HG02623 (cell line): ENCODE measurements around the gene DUSP10.

Source experiments
- ATAC-seq: cut with Tn5 transposase; IDR thresholded peaks from one replicate; pipeline ENCODE4 v1.9.1; 2021; ENCODE audit warnings: moderate library complexity; ENCODE audit not compliant: unreplicated experiment

DUSP10 gene

DNA sequence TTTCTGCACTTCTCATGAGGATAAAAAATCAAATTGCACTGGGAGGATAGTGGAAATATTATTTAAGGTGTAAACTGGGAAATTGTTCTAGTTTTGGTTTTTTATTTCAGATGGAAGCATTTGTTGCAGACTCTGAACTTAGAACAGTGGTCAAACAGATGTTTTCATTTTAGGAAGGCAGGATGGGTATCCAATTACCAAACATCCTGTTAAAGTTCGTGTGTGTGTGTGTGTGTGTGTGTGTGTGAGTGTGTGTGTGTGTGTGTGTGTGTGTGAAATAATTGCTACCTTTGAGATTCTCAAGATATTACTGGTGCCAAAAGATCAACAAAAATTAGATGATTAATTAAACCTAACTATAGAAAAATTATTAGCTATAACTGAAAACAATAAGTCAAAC lies 24.3 kb upstream of the DUSP10 start:
- no peak for ATAC-seq

DNA sequence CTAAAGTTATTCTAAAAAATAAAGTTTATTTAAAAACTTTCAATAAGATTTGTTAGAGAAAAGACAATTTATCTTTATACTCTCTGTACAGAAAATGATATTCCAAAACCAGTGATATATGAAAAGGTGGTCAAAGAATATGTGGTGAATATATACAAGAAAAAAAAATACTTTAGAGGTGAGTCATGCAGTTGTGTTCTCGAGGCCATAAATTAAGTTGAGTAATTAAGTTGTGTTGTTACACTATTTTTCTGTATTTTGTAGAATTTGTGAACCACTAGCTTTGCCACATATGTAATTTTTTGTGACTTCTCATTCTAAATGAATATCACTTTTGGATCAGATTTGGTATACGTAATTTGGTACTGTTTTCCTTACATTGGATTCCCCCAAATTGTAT lies 23.6 kb upstream of the DUSP10 start:
- no peak for ATAC-seq

DNA sequence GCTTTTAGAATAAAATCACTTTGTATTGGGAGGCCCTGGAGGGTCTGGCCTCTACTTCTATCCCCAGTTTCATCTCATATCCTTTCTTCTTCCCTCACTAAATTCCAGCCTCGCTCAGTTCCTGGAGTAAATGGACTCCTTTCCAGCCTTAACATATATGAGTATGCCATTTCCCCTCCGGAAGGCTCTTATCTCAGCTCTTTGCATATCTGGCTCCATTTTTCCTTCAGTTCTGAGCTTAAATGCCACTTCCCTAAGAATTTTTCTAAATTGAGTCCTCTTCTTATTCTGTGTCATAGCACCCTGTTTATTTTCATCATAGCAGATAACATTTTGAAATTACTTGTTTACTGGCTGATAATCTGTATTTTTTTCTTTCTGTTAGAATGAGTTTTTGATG lies 20.2 kb upstream of the DUSP10 start:
- ATAC-seq, result no peak

- peak; percentile 61 for ATAC-seq
These were observed 19.6 kb upstream of the DUSP10 start for GRCh38 chr1:221761354-221762002.

- no peak for ATAC-seq
These were observed 19.0 kb upstream of the DUSP10 start for GRCh38 chr1:221760911-221761310.

DNA sequence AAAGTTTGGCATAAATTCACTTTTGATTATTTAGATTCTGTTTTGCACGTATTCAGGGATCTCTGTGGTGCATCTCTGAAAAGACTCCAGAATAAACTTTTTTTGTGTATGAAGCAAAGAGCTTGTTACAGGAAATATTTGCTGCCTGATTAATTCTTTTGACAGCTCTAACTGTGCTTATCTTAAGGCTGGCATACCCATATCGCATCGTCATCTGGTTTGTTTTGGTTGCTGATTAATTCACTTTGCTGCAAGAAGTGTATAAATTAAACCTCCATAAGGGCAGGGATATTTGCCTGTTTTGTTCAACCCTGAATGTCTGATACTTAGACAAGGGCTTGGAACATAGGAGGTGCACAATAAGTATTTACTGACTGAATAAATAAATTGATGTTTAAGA lies 17.5 kb upstream of the DUSP10 start:
- ATAC-seq, result no peak

GRCh38 chr1:221758455-221758854 lies 16.6 kb upstream of the DUSP10 start:
- ATAC-seq, result no peak

- no peak for ATAC-seq
These were observed 15.1 kb upstream of the DUSP10 start for GRCh38 chr1:221756830-221757551.

DNA sequence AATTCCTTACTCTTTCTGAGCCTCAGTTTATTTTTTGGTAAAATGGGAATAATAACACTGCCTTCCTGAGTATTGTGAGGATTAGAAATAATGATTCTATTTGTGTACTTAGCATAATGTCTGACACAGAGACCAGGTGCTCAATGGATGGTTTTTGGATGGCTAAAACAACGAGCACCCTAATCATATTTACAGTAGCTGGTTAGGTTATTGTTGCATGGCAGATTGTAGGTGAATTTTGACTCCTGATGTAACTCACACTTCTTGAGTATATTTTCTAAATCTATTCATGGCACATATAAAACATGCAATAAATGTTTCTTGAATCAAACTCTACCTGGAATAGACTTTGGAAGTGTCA lies 11.9 kb upstream of the DUSP10 start:
- ATAC-seq, result peak; percentile 19

GRCh38 chr1:221751226-221751887 lies 9.5 kb upstream of the DUSP10 start:
- ATAC-seq, result no peak

GRCh38 chr1:221748981-221749380 lies 7.1 kb upstream of the DUSP10 start:
- no peak for ATAC-seq

GRCh38 chr1:221747839-221748238 lies 6.0 kb upstream of the DUSP10 start:
- no peak for ATAC-seq

GRCh38 chr1:221743416-221744208 lies 1.7 kb upstream of the DUSP10 start:
- ATAC-seq, result no peak

- ATAC-seq, result peak; percentile 36
These were observed 896 bp upstream of the DUSP10 start for GRCh38 chr1:221742555-221743415.

GRCh38 chr1:221740993-221741702 lies 741 bp downstream of the DUSP10 start:
- ATAC-seq, result no peak

DNA sequence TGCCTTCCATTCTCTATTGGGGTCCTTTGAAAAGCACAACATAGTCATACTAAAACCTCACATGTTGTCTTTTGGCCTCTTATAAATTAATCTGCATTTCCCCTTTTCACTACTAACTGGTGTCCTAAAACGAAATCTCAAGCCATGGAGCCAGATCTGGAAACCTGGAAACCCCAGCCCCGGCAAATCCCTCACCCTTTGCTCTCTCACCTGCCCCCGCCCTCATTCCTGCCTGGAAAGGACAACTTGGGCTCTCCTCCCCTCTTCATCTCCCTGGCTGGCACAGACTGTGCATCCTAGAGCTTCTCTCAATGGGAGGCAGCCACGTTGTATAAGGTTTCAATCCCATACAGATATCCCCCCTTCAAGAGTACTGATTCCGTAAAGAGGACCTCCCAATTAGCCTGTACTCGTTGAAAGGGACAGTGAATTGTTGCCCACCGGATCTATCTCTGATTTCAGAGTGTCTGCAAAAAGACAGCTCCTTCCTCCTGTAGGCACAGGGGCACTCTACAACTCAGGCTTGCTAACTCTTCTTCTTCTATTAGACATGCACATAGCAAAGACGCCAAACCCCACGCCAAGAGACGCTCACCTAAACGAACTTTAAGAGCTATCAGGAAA lies 1.4 kb downstream of the DUSP10 start:
- ATAC-seq, result no peak

DNA sequence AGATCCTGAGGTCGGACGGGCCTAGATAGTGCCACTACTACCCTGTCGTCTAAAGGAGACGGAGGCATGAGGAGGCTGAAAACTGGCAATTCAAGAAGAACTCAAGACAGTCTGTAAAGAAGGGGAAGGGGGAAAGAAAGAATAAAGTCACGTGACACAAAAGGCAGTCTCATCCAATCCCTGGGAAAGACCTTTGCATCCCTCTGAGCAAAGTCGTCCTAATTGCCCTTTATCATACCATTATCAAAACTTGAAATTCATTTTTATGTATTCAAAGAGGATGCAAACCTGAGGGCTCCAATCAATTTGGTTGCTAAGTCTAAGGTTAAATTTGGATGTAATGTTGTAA lies 2.2 kb downstream of the DUSP10 start:
- ATAC-seq, result no peak

- ATAC-seq, result no peak
These were observed 2.7 kb downstream of the DUSP10 start for GRCh38 chr1:221739018-221739676.

- no peak for ATAC-seq
These were observed 5.2 kb downstream of the DUSP10 start for GRCh38 chr1:221736714-221737113.
